Suprapubic skin (tissue), 4 donors: ENCODE measurements around the gene NETO2.
"Not testable (repeated sequence)": the region's sequence is repeated elsewhere in the genome, so short reads cannot be mapped to it uniquely, and the experiment has no call there.

ENCODE experiments used
- EP300 ChIP-seq: sonication (generic); formaldehyde crosslinking; IDR thresholded peaks from one replicate; pipeline ENCODE4 v1.6.1; 2017; ENCODE audit warnings: antibody characterized with exemption
- POLR2A ChIP-seq, 2 donors: fragments of 450-650 bp; IDR thresholded peaks; one replicate each; pipeline ENCODE4 v1.6.1; 2017; ENCODE audit warnings: antibody characterized with exemption in 2 of 2, mild to moderate bottlenecking in 2 of 2, moderate library complexity in 2 of 2
- POLR2AphosphoS5 ChIP-seq, 3 donors: sonication (generic); formaldehyde crosslinking; IDR thresholded peaks; one replicate each; pipeline ENCODE4 v1.6.1; 2017; ENCODE audit warnings: antibody characterized with exemption in 3 of 3
- TF ChIP-seq, protein P1 (sequence below), 2 donors: fragments of 200-600 bp in 1 of 2; fragments of 450-650 bp in 1 of 2; sonication (generic) in 1 of 2; IDR thresholded peaks; one replicate each; pipeline ENCODE4 v1.5.1; 2016 to 2019; ENCODE audit warnings: antibody characterized with exemption in 2 of 2, mild to moderate bottlenecking in 1 of 2, moderate library complexity in 1 of 2

DNA sequence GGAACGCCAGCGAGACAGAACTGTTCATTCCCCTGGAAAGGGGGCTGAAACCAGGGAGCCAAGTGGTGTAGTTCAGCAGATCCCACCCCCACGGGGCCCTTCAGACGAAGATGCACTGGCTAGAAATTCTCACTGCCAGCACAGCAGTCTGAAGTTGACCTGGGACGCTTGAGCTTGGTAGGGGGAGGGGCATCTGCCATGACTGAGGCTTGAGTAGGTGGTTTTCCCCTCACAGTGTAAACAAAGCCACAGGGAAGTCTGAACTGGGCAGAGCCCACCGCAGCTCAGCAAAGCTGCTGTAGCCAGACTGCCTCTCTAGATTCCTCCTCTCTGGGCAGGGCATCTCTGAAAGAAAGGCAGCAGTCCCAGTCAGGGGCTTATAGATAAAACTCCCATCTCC is 46.6 kb downstream of the NETO2 start:
- not testable (repeated sequence) for TF ChIP-seq EP300; POLR2A (IDR thresholded peaks at IDR 0.05); POLR2AphosphoS5 (IDR thresholded peaks at IDR 0.05)
- TF ChIP-seq, protein P1, sequence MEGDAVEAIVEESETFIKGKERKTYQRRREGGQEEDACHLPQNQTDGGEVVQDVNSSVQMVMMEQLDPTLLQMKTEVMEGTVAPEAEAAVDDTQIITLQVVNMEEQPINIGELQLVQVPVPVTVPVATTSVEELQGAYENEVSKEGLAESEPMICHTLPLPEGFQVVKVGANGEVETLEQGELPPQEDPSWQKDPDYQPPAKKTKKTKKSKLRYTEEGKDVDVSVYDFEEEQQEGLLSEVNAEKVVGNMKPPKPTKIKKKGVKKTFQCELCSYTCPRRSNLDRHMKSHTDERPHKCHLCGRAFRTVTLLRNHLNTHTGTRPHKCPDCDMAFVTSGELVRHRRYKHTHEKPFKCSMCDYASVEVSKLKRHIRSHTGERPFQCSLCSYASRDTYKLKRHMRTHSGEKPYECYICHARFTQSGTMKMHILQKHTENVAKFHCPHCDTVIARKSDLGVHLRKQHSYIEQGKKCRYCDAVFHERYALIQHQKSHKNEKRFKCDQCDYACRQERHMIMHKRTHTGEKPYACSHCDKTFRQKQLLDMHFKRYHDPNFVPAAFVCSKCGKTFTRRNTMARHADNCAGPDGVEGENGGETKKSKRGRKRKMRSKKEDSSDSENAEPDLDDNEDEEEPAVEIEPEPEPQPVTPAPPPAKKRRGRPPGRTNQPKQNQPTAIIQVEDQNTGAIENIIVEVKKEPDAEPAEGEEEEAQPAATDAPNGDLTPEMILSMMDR (IDR thresholded peaks at IDR 0.05) = not testable (repeated sequence)
